ENCODE results near the gene CCNL2.

GRCh38 chr1:1361982-1362423 lies 37.1 kb downstream of the CCNL2 start:
- TF ChIP-seq CTCF (IDR thresholded peaks at IDR 0.05) (no peak), POLR2A (IDR thresholded peaks at IDR 0.05) (no peak)

Measured in right lobe of liver (tissue), 4 donors.